Measurements from ENCODE around the gene BRI3BP.

The BRI3BP gene

GRCh38 chr12:124993626-124994436 is at the start of gene BRI3BP:
Gene BRI3BP, plus strand, starts transcription at chr12:124993645. Its CDS starts 146 bp downstream, at chr12:124993791.
- DNase-seq: peak; percentile 69

DNA sequence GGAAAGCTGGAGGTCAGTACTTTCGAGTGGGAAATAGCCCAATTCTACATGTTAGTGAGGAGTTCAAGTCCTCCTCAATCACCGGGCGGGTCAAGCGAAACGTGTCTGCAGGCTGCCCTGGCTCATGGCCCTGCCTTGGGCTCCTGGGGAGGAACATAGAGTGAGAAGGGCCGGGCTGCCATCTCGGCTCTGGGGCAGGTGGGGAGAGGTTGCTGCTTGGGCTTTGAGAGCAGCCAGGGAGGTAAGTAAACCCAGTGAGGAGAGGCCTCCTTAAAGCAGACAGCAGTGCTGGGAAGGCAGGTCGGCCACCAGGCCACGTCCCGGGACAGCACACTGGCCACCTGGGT is 47.0 kb upstream of the BRI3BP start:
- DNase-seq: no peak

GRCh38 chr12:124947013-124947412 is 46.4 kb upstream of the BRI3BP start:
- no peak for DNase-seq

DNA sequence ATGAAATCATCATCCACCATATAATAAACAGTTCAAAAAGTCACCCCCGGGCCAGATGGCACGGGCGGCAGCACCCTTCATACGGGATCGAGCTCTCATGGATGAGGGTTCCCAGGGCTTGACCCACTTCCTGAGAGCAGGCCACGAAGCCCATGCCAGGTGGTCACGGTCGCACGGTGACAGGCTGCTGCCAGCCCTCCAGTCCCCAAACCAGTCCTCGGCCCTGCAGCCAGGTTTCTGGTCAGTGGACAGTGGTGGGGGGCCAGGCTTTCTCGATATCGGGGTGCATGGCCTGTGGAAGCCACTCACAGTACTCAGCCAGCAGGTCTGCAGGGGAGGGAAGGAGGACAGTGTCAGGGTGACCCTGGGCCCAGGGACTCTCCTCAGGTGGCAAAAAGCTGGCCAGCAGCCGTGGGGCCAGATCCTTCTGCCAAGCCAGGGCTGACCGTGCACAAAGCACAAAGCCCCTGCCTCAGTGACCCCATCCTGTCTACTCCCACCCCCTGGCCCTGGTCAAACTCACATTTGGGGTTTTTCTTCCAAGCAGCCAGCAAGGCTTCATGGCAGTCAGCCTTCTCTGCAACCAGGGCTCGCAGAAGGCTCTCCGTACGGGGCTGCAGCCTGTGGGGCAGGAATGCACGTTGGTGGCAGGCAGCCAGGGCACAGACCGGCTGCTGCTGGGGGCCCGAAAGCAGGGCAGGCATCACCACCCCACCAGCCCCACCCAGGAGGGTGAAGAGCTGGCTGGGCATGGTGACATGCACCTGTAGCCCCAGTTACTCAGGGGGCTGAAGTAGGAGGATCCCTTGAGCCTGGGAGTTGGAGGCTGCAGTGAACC is 45.7 kb upstream of the BRI3BP start:
- DNase-seq: no peak

GRCh38 chr12:124949066-124949465 is 44.4 kb upstream of the BRI3BP start:
- DNase-seq: no peak

- DNase-seq: no peak
Measured at GRCh38 chr12:124949779-124950728, 43.4 kb upstream of the BRI3BP start.

DNA sequence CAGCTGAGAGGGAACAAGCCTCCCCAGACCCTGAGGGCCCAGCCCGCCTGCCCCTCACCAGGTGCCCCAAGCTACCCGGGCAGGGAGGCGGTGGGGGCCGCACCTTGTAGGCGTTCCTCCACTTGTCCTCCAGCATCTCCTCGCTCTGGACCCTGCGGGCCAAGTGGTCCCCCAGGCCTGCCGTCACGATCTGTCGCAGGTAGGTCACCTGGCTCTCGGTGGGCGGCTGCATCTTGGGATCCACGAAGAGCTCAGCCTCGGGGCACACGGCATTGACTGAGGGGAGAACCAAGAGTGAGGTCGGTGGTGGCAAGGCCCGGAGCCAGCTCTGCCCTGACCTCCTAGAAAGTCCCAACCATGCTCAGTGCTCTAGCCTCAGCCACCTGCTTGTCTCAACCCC is 41.1 kb upstream of the BRI3BP start:
- DNase-seq: no peak

DNA sequence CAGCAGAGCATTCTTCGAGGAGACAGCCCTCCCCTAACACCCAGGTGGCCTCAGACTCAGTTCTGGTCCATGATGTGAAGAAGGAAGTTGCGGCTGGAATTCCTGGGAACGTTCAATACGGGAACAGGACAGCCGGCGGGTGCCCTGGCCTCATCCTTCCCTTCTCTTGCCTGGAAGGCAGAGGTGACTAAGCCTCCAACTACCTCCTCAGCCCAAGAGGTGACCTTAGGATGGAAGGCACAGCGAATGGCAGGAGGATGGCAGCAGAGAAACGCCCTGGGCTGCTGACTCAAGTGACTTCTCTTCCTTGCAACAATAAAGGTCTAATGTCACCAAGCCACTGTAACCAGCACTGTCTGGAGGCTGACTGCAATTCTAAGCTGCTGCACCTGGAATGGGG is 40.6 kb upstream of the BRI3BP start:
- DNase-seq: no peak

DNA sequence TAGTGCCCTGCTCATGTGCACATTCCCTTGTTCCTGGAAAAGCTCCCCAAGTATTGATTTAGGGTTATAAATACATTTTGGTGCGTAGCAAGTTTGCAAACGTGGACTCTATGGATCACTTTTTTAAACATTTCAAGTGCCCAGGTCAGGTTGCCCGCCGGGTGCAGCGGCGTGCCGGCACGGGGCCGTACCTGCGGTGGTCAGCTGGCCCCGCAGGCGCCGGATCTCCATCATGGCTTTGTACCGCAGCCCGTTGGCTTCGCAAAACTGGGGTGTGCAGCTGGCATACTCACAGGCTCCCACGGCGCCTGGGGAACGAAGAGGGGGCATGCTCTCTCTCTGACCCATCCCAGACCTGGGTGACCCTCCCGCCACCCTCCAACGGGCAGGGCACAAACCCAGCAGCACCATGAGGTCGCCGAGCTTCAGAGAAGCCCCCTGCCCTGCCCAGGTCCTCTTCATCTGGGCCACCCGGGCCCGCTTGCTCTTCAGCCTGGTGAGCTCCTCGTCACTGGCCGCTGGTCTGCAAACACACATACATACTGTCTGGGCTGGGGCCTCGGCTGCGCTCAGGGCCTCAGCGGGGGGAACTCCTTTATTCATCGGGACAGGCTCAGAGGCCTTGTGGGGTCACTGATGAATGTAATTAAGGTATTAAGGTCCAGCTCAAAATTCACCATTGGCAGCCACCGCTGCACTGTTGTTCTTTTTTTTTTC is 39.6 kb upstream of the BRI3BP start:
- DNase-seq: no peak

- no peak for DNase-seq
Measured at GRCh38 chr12:124954771-124955170, 38.7 kb upstream of the BRI3BP start.

GRCh38 chr12:124956571-124956970 is 36.9 kb upstream of the BRI3BP start:
- no peak for DNase-seq

DNA sequence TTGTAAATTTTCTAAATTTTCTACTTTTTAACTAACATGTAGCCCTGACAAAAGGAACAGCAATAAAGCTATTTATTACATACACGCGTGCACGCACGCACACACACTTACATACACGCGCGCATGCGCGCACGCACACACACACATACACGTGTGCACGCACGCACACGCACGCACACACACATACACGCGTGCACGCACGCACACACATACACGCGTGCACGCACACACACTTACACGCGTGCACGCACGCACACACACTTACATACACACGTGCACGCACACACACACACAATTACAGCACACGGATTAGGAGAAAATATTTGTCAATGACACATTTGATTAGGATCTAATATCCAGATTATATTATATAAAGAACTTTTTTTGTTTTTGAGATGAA is 32.4 kb upstream of the BRI3BP start:
- DNase-seq: no peak

- no peak for DNase-seq
Measured at GRCh38 chr12:124963211-124963610, 30.2 kb upstream of the BRI3BP start.

DNA sequence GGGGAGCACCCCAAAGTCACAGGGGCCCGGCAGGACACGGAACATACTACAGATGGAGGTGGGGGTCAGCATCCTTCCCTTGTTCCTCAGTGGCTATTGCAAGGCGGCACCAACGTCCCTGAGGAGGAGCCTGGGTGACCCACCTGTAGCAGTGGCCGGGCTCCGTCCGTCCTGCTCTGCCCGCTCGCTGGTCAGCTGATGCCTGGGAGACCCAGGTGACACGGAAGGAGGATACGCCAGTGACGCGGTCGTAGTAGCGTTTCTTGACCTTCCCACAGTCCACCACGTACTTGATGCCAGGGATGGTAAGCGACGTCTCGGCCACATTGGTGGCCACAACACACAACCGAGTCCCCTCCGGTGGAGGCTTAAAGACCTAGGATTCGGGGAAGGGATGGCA is 29.2 kb upstream of the BRI3BP start:
- no peak for DNase-seq

- DNase-seq: no peak
Measured at GRCh38 chr12:124964836-124965462, 28.5 kb upstream of the BRI3BP start.

DNA sequence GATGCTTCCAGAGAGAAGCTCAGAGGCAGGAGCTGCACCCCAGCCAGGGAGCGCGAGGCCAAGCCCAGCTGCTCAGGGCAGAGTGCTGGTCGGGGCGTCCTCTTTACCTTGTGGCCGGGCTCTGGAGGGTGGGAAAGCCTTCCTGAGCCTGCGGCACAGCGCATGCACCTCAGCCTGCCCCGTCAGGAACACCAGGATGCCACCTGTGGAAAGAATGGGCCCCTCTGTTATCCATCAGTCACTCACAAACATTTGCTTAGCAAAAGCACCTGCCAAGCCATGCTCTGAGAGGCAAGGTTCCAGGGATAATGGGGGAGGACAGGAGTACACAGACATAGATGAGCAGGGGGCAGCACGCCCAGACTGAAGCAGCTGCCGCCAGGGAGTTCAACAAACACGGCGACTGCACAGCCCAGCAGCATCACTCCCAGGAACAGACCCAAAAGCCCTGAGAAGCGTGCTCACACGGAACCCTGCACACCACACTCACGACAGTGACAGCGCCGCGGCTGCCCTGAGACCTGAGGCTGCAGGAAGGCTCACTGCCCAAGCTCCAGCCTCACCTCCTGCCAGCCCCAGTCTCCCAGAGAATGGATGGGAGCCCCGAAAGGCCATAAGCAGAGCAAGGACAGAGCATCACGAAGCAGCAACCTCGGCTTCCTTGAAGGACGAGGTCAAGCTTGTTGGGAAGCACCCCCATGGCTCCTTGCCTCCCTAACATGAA is 26.3 kb upstream of the BRI3BP start:
- no peak for DNase-seq

GRCh38 chr12:124968656-124969055 is 24.8 kb upstream of the BRI3BP start:
- DNase-seq: no peak

DNA sequence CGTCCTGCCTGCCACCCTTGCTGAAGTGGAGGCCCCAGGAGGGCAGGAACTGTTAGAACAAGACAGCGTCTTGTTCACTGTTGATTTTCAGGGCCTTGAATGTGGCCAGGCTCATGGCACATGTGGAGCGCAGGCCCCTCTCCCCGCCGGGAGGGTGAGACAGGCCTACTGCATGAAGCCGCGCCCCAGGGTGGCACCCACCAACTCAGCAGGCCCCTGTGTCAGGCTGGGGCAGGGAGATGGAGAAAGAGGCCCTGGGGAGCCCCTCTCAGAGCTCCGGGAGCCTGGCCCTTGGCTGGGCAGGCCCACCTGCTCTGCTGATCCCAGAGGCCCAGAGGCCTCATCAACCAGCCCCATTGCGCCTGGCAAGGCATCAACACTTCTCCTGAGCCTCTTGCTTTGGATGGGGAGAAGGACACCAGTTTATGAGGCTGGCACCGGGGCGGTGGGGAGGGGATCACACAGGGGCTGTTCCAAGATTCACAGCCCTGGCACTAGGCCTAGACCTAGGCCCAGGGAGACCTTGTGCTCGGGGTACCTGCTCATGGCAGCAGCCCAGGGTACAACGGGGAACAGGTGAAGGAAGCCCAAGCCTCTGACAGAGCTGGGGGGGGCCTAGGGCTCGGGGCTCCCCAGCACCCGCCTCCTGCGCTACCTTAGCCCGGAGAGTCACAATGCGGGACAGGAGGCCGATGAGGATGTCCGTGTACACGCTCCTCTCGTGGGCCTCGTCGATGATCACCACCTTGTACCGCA is 22.6 kb upstream of the BRI3BP start:
- no peak for DNase-seq

GRCh38 chr12:124971603-124972002 is 21.8 kb upstream of the BRI3BP start:
- no peak for DNase-seq

DNA sequence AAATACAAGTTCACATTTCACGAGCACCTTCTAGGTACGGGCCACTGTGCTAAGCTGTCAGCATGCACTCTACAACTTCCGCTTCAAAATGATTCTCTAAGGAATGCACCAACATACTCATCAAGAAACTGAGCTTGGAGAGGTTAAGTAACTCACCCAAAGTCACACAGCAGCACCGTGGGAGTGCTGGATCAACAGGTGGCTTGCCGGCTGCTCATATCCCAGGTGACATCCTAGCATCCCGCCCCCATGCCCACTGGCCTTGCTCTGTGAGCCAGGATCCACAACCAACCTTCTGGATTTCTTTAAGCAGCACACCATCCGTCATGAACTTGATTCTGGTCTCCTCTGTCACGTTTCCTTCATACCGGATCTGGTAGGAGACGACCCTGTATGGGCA is 21.2 kb upstream of the BRI3BP start:
- no peak for DNase-seq

All from NCI-H146 (cell line).